A549 (cell line): ENCODE data around the gene PHF21B. TPM values are rescaled to one million over a fixed set of nuclear protein-coding genes. Genes with fewer than 3 reads are reported as not detected.
A peak's percentile ranks its signal among the peaks of the same experiment; 100 is the strongest.

Experiments used
- ATAC-seq, 2 experiments: fragments of 200-7000 bp in 1 of 2; fragments of >200 bp in 1 of 2; cut with Nextera tagmentation in 1 of 2; cut with Tn5 transposase in 1 of 2; 3 replicates each; pipeline versions ENCODE4 v1.8.0 to v1.9.1; 2018 to 2020; ENCODE audit warnings: mild to moderate bottlenecking in 1 of 2, moderate library complexity in 1 of 2
- CTCF ChIA-PET: fragments of 300-600 bp; sonication (Branson Sonifier 250); formaldehyde crosslinking; extraction: SDS; loops from one replicate; lab custom pipeline; 2021; ENCODE audit warnings: antibody characterized with exemption, inconsistent platforms; lab: Yijun Ruan, JAX
- POLR2A ChIA-PET: fragments of 350-600 bp; formaldehyde crosslinking; extraction: SDS; loops from one replicate; lab custom pipeline; 2021; ENCODE audit warnings: antibody characterized with exemption, inconsistent platforms; lab: Yijun Ruan, JAX
- DNase-seq, 2 experiments: peaks; one replicate each; pipeline versions ENCODE4 v3.0.0 to v3.0.0-alpha.2; 2011 to 2016; ENCODE audit warnings: low read depth in 1 of 2, low spot score in 1 of 2
- FAIRE-seq: peaks from 2 replicates; lab custom pipeline; 2011; peaks lifted over from hg19 to GRCh38; lab: Jason Lieb, UNC
- H3K27ac ChIP-seq, 2 experiments: fragments of >200 bp; sonication (Bioruptor Twin); formaldehyde crosslinking; 3 replicates each; pipeline ENCODE4 v1.5.1; 2016 to 2017
- H3K4me1 ChIP-seq: fragments of >200 bp; sonication (Bioruptor Twin); formaldehyde crosslinking; 3 replicates; pipeline ENCODE4 v1.6.1; 2016
- H3K4me2 ChIP-seq: fragments of >200 bp; sonication (Bioruptor Twin); formaldehyde crosslinking; 3 replicates; pipeline ENCODE4 v1.6.1; 2016
- H3K4me3 ChIP-seq: fragments of >200 bp; sonication (Bioruptor Twin); formaldehyde crosslinking; 3 replicates; pipeline ENCODE4 v1.5.1; 2016
- H3K9me3 ChIP-seq: fragments of >200 bp; sonication (Bioruptor Twin); formaldehyde crosslinking; 3 replicates; pipeline ENCODE4 v1.6.1; 2016
- BHLHE40 ChIP-seq: IDR thresholded peaks from 2 replicates; pipeline ENCODE4 v1.6.1; 2012; ENCODE audit warnings: low read depth, low read length, inconsistent platforms
- CBX8 ChIP-seq: fragments of 200-600 bp; sonication (generic); IDR thresholded peaks from 2 replicates; pipeline ENCODE4 v1.6.1; 2016
- CHD2 ChIP-seq: fragments of 150-350 bp; IDR thresholded peaks from 2 replicates; pipeline ENCODE4 v1.6.1; 2014; ENCODE audit warnings: low read length; ENCODE audit not compliant: partially characterized antibody
- CHD4 ChIP-seq: fragments of 200-600 bp; sonication (generic); IDR thresholded peaks from 2 replicates; pipeline ENCODE4 v1.6.1; 2016; ENCODE audit warnings: antibody characterized with exemption, mild to moderate bottlenecking, borderline replicate concordance
- EP300 ChIP-seq, 2 experiments: fragments of >200 bp; sonication (Bioruptor Twin); formaldehyde crosslinking; IDR thresholded peaks; 2 replicates in 1 of 2; 3 replicates in 1 of 2; pipeline ENCODE4 v1.6.1; 2016 to 2017
- ESRRA ChIP-seq: fragments of 150-350 bp; IDR thresholded peaks from 2 replicates; pipeline ENCODE4 v1.6.1; 2014; ENCODE audit warnings: mild to moderate bottlenecking, low read length, borderline replicate concordance
- FOSB ChIP-seq: fragments of 250-450 bp; sonication (Bioruptor Pico); IDR thresholded peaks from 2 replicates; pipeline ENCODE4 v1.5.0; 2020; ENCODE audit warnings: mild to moderate bottlenecking, moderate library complexity
- GATA3 ChIP-seq: IDR thresholded peaks from 2 replicates; pipeline ENCODE4 v1.6.1; 2012; ENCODE audit warnings: borderline replicate concordance
- HOXB13 ChIP-seq: fragments of 250-450 bp; sonication (Bioruptor Pico); IDR thresholded peaks from 2 replicates; pipeline ENCODE4 v1.5.0; 2020; ENCODE audit warnings: low read depth, mild to moderate bottlenecking, moderate library complexity
- MAX ChIP-seq: IDR thresholded peaks from 2 replicates; pipeline ENCODE4 v1.6.1; 2012
- MAZ ChIP-seq: fragments of 150-350 bp; IDR thresholded peaks from 2 replicates; pipeline ENCODE4 v1.6.1; 2014; ENCODE audit warnings: antibody characterized with exemption, low read depth, low read length, borderline replicate concordance
- MYC ChIP-seq: IDR thresholded peaks from 2 replicates; pipeline ENCODE4 v1.6.1; 2012; ENCODE audit warnings: mild to moderate bottlenecking, inconsistent platforms, low read length, improper control_type of control experiment, borderline replicate concordance
- NPAS2 ChIP-seq: fragments of 250-450 bp; sonication (Bioruptor Pico); IDR thresholded peaks from 2 replicates; pipeline ENCODE4 v1.8.0; 2022; ENCODE audit warnings: mild to moderate bottlenecking, moderate library complexity, borderline replicate concordance
- NR3C1 ChIP-seq: fragments of >200 bp; sonication (Bioruptor Twin); formaldehyde crosslinking; IDR thresholded peaks from 3 replicates; pipeline ENCODE4 v1.6.1; 2017
- RAD21 ChIP-seq, 2 experiments: fragments of >200 bp in 1 of 2; sonication (Bioruptor Twin) in 1 of 2; formaldehyde crosslinking in 1 of 2; IDR thresholded peaks in 1 of 2; conservative IDR thresholded peaks in 1 of 2; 2 replicates in 1 of 2; 3 replicates in 1 of 2; pipeline ENCODE4 v1.6.1; 2012 to 2018; ENCODE audit warnings: inconsistent platforms in 1 of 2
- RFX5 ChIP-seq: fragments of 450-650 bp; IDR thresholded peaks from 2 replicates; pipeline ENCODE4 v1.7.1; 2014; ENCODE audit warnings: antibody characterized with exemption, mild to moderate bottlenecking, moderate library complexity
- RNF2 ChIP-seq: fragments of 200-600 bp; sonication (generic); IDR thresholded peaks from 2 replicates; pipeline ENCODE4 v1.6.1; 2016; ENCODE audit warnings: low read depth, mild to moderate bottlenecking, antibody characterized with exemption, moderate library complexity, borderline replicate concordance
- SMC3 ChIP-seq: fragments of >200 bp; sonication (Bioruptor Twin); formaldehyde crosslinking; IDR thresholded peaks from 3 replicates; pipeline ENCODE4 v1.6.1; 2018; ENCODE audit warnings: inconsistent platforms
- TP53 ChIP-seq: fragments of 250-450 bp; sonication (Bioruptor Pico); IDR thresholded peaks from 2 replicates; pipeline ENCODE4 v1.5.0; 2021; ENCODE audit warnings: mild to moderate bottlenecking, moderate library complexity
- ZC3H11A ChIP-seq: fragments of 450-650 bp; IDR thresholded peaks from 2 replicates; pipeline ENCODE4 v1.6.1; 2014; ENCODE audit warnings: antibody characterized with exemption, mild to moderate bottlenecking
- ZNF302 ChIP-seq: fragments of 250-450 bp; sonication (Bioruptor Pico); IDR thresholded peaks from 2 replicates; pipeline ENCODE4 v1.9.0; 2021; ENCODE audit warnings: inconsistent platforms, mild to moderate bottlenecking, moderate library complexity
- WGBS: methylation state at CpG from one replicate; pipeline ENCODE4 v1.1.6; 2017; ENCODE audit errors: missing lambda C conversion rate; 5-methylcytosine and 5-hydroxymethylcytosine counted together
- polyA plus RNA-seq, 4 experiments: library from polyadenylated mRNA; depleted of rRNA in 3 of 4; stranded (reverse); fragments of >200 nt; fragmentation: RNase III in 1 of 4; extraction: RNeasy Plus Mini Kit Qiagen cat#74134 plus additional on column Dnase treatment in 1 of 4; gene quantifications; 2 replicates in 3 of 4; 3 replicates in 1 of 4; pipeline ENCODE4 v1.2.3, GENCODE V29; 2011 to 2017

The PHF21B gene
- polyA plus RNA-seq, 2 of the 4 experiments (the other 2 are of a cell fraction): 0.50 to 0.70 TPM

GRCh38 chr22:45013138-45013537, 3.3 kb upstream of the PHF21B start:
- H3K9me3 ChIP-seq: no peaks in the 10 kb centered on the region
- CTCF ChIA-PET: interaction anchor here (0.6 kb wide), 1 partner anchor 242 kb away, joined by 3 read pairs; no protein-coding TSS in a partner anchor
- TF ChIP-seq MAZ: no peak
- no peak for TF ChIP-seq EP300 (IDR thresholded peaks at IDR 0.05)
- TF ChIP-seq RFX5: no peak
- no peak for TF ChIP-seq FOSB (CRISPR knock-in tag)
- TF ChIP-seq CBX8: no peak
- TF ChIP-seq CHD2: no peak
- TF ChIP-seq NPAS2 (CRISPR knock-in tag): no peak
- no peak for TF ChIP-seq GATA3
- TF ChIP-seq RAD21 (conservative IDR thresholded peaks at IDR 0.05 in 1 of 2, IDR thresholded peaks at IDR 0.05 in 1 of 2): no peak
- TF ChIP-seq NR3C1: no peak
- TF ChIP-seq HOXB13 (CRISPR knock-in tag): no peak
- TF ChIP-seq TP53 (CRISPR knock-in tag): no peak
- TF ChIP-seq ESRRA: no peak
- no peak for TF ChIP-seq BHLHE40
- no peaks in the 10 kb centered on the region for H3K4me1 ChIP-seq
- no peak for DNase-seq
- H3K27ac ChIP-seq: no peak overlapping the region
- no peak for ATAC-seq
- POLR2A ChIA-PET: no interaction called here
- H3K4me3 ChIP-seq: no peak overlapping the region
- FAIRE-seq: no peak
- 66% methylated on average over 5 of the region's 5 CpGs for WGBS
- no peak overlapping the region for H3K4me2 ChIP-seq

- POLR2A ChIA-PET: no interaction called here
- Histone ChIP-seq H3K4me1 (no peaks in the 10 kb centered on the region), H3K4me3 (peak overlapping the region; percentile 66), H3K4me2 (peak overlapping the region; percentile 97), H3K27ac (peak overlapping the region; percentile 61 to 92), H3K9me3 (no peaks in the 10 kb centered on the region)
- TF ChIP-seq MYC (no peak), ZNF302 (CRISPR knock-in tag) (no peak), CHD4 (no peak)
- DNase-seq (peak in 1 of 2 experiments; percentile 13), FAIRE-seq (no peak), ATAC-seq (no peak)
- 12% methylated on average over 13 of the region's 17 CpGs for WGBS
- CTCF ChIA-PET: no interaction called here
Measured at GRCh38 chr22:45010532-45010900, 711 bp upstream of the PHF21B start.

DNA sequence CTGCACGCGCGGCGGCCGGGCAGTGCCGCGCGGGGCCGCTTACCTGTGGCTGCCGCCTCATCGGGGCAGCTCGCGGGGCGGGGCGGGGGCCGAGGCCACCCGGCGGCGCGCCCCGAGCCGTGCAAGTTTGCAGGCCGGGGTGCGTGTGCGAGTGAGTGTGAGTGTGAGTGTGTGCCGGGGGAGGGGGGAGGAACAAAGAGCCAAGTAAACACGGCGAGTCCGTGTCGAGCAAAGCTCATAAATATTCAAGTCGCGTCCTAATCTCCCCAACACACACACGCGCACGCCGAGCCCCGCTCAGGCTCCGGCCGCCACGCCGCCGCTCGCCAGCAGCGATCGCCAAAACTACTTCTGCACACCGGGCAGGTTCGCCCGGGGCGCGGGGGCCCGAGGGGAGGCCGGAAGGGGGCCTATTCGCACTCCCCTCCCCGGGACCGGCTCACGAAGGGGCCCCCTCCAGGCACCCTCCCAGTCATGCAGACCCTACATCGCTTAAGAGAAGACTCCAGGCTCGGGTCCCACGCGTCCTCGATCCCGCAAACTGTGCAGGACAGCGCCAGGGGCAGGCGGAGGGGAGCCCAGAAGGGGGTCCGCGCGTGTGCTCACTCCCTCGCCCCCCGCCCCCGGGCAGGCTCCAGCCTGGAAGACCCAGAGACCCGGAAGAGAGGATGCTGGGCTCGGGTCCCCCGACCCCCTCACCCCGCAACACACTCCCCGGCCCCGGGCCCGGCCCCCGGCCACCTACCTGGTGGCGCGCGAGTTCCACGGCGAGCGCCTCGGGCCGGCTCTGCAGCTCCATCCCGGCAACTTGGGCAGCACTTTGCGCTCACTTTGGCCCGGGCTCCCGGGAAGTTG, 827 bp downstream of the PHF21B start:
- ATAC-seq: peak; percentile 45 to 66
- no peaks in the 10 kb centered on the region for H3K4me1 ChIP-seq
- CTCF ChIA-PET: interaction anchor here (1.7 kb wide), 1 partner anchor 16 kb away, joined by 3 read pairs; no protein-coding TSS in a partner anchor
- peak; percentile 34; the same call in 1 of the 2 replicates for TF ChIP-seq RNF2
- TF ChIP-seq SMC3: no peak
- TF ChIP-seq, all 56 proteins: peak for 1
- peak overlapping the region; percentile 97 for H3K4me2 ChIP-seq
- DNase-seq: peak; percentile 14 to 31
- no peak for FAIRE-seq
- WGBS: 0% methylated on average over 6 of the region's 90 CpGs
- H3K9me3 ChIP-seq: no peaks in the 10 kb centered on the region
- H3K27ac ChIP-seq: peak overlapping the region; percentile 61 to 92
- POLR2A ChIA-PET: no interaction called here
- peak overlapping the region; percentile 66 for H3K4me3 ChIP-seq

DNA sequence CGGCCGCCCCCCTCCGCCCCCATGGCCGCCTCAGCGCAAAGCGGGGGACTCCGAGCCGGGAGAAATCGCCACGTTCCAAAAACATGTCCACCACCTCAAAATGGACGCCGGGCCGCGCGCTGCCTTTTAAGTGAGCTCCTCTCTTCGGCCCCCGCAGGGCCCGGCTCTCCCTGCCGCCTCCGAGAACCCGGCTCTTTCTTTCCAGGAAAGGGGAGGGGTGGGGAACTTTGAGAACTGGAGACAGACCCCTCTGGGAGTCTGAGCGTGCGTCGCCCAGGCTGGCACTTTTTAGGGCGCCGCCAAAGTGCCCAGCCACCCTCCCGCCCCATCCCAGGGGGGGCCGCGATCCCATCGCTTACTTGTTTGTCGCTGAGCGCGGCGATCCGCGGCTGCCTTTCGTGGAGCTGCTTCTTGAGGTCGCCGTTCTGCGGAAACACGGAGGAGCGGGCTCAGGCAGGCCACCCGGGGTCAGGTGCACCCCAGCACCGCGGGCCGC, 1.6 kb downstream of the PHF21B start:
- Histone ChIP-seq H3K9me3 (no peaks in the 10 kb centered on the region), H3K4me3 (peak overlapping the region; percentile 66)
- CTCF ChIA-PET: interaction anchor here (1.7 kb wide), 1 partner anchor 15 kb away, joined by 3 read pairs; no protein-coding TSS in a partner anchor

More for the DNA sequence above, 1.6 kb downstream of the PHF21B start:
- no peak for FAIRE-seq
- DNase-seq: peak; percentile 15 to 43
- no peaks in the 10 kb centered on the region for H3K4me1 ChIP-seq
- H3K27ac ChIP-seq: peak overlapping the region; percentile 61 to 92; a peak in 3 of 6 replicates
- POLR2A ChIA-PET: no interaction called here
- peak; percentile 39 to 60; a peak in 4 of 6 replicates for ATAC-seq
- WGBS: 0% methylated on average over 3 of the region's 46 CpGs
- H3K4me2 ChIP-seq: peak overlapping the region; percentile 97
- TF ChIP-seq MAX (peak; percentile 36; the same call in 1 of the 2 replicates), SMC3 (no peak), TP53 (CRISPR knock-in tag) (no peak), ZC3H11A (no peak), GATA3 (no peak)
